ENCODE data around the gene MEDAG. TPM values are rescaled to one million over a fixed set of nuclear protein-coding genes. Genes with fewer than 3 reads are reported as not detected.

The MEDAG gene
- total RNA-seq, 2 experiments from 2014 or later = not detected

GRCh38 chr13:30934803-30935202 lies 28.7 kb downstream of the MEDAG start:
- ChIA-PET CTCF (no interaction called here), POLR2A (no interaction called here)
- no peak overlapping the region for H3K27ac Mint-ChIP-seq
- peaks cover 29% of the 10 kb centered on the region for H3K27me3 Mint-ChIP-seq (ENCODE audit: low read depth)
- no peaks in the 10 kb centered on the region for H3K4me1 Mint-ChIP-seq (ENCODE audit: low read depth)
- no peaks in the 10 kb centered on the region for H3K9me3 Mint-ChIP-seq (ENCODE audit: insufficient read depth)
- H3K4me3 Mint-ChIP-seq = no peak overlapping the region
- ATAC-seq (no peak), DNase-seq (no peak)
- no peaks in the 10 kb centered on the region for H3K36me3 Mint-ChIP-seq (ENCODE audit: low read depth)

GRCh38 chr13:30936971-30937370 lies 30.9 kb downstream of the MEDAG start:
- Mint-ChIP-seq H3K36me3 (ENCODE audit: low read depth) (no peaks in the 10 kb centered on the region), H3K27ac (no peak overlapping the region), H3K27me3 (ENCODE audit: low read depth) (peaks cover 15% of the 10 kb centered on the region), H3K4me3 (no peak overlapping the region), H3K9me3 (ENCODE audit: insufficient read depth) (no peaks in the 10 kb centered on the region), H3K4me1 (ENCODE audit: low read depth) (no peaks in the 10 kb centered on the region)
- ATAC-seq (no peak), DNase-seq (no peak)
- ChIA-PET POLR2A (no interaction called here), CTCF (no interaction called here)

GRCh38 chr13:30943881-30944280 lies 37.8 kb downstream of the MEDAG start:
- no peaks in the 10 kb centered on the region for H3K9me3 Mint-ChIP-seq (ENCODE audit: insufficient read depth)
- H3K27ac Mint-ChIP-seq = no peak overlapping the region
- H3K4me3 Mint-ChIP-seq = no peak overlapping the region
- CTCF ChIA-PET = no interaction called here
- ATAC-seq = no peak
- DNase-seq = no peak
- POLR2A ChIA-PET = no interaction called here
- no peaks in the 10 kb centered on the region for H3K36me3 Mint-ChIP-seq (ENCODE audit: low read depth)
- H3K27me3 Mint-ChIP-seq (ENCODE audit: low read depth) = peaks cover 35% of the 10 kb centered on the region
- no peaks in the 10 kb centered on the region for H3K4me1 Mint-ChIP-seq (ENCODE audit: low read depth)

GRCh38 chr13:30957258-30957943 lies 51.3 kb downstream of the MEDAG start:
- CTCF ChIA-PET = no interaction called here

GRCh38 chr13:30959678-30960077 lies 53.6 kb downstream of the MEDAG start:
- Mint-ChIP-seq H3K9me3 (ENCODE audit: insufficient read depth) (no peaks in the 10 kb centered on the region), H3K27ac (no peak overlapping the region), H3K4me1 (ENCODE audit: low read depth) (no peaks in the 10 kb centered on the region), H3K27me3 (ENCODE audit: low read depth) (peaks cover 27% of the 10 kb centered on the region), H3K4me3 (no peak overlapping the region), H3K36me3 (ENCODE audit: low read depth) (no peaks in the 10 kb centered on the region)
- POLR2A ChIA-PET = no interaction called here
- ATAC-seq (no peak), DNase-seq (no peak)
- CTCF ChIA-PET = no interaction called here

More at GRCh38 chr13:30957258-30957943, 51.3 kb downstream of the MEDAG start:
- no peak for DNase-seq
- H3K4me3 Mint-ChIP-seq = no peak overlapping the region
- H3K4me1 Mint-ChIP-seq (ENCODE audit: low read depth) = no peaks in the 10 kb centered on the region
- H3K27ac Mint-ChIP-seq = no peak overlapping the region
- H3K27me3 Mint-ChIP-seq (ENCODE audit: low read depth) = peaks cover 28% of the 10 kb centered on the region
- no peaks in the 10 kb centered on the region for H3K9me3 Mint-ChIP-seq (ENCODE audit: insufficient read depth)
- POLR2A ChIA-PET = no interaction called here
- H3K36me3 Mint-ChIP-seq (ENCODE audit: low read depth) = no peaks in the 10 kb centered on the region
- no peak for ATAC-seq

- no peaks in the 10 kb centered on the region for H3K4me1 Mint-ChIP-seq (ENCODE audit: low read depth)
- CTCF ChIA-PET = interaction anchor here (0.8 kb wide), 1 partner anchor 81 kb away, joined by 3 read pairs; no protein-coding TSS in a partner anchor
- DNase-seq (no peak), ATAC-seq (no peak)
- H3K4me3 Mint-ChIP-seq = no peak overlapping the region
- no peaks in the 10 kb centered on the region for H3K36me3 Mint-ChIP-seq (ENCODE audit: low read depth)
- no peaks in the 10 kb centered on the region for H3K9me3 Mint-ChIP-seq (ENCODE audit: insufficient read depth)
- peaks cover 35% of the 10 kb centered on the region for H3K27me3 Mint-ChIP-seq (ENCODE audit: low read depth)
- POLR2A ChIA-PET = no interaction called here
- no peak overlapping the region for H3K27ac Mint-ChIP-seq
These were observed 57.7 kb downstream of the MEDAG start for GRCh38 chr13:30963791-30964190.

- DNase-seq (no peak), ATAC-seq (no peak)
- Mint-ChIP-seq H3K4me3 (no peak overlapping the region), H3K36me3 (ENCODE audit: low read depth) (no peaks in the 10 kb centered on the region), H3K27me3 (ENCODE audit: low read depth) (peaks cover 36% of the 10 kb centered on the region), H3K9me3 (ENCODE audit: insufficient read depth) (no peaks in the 10 kb centered on the region), H3K27ac (no peak overlapping the region), H3K4me1 (ENCODE audit: low read depth) (no peaks in the 10 kb centered on the region)
- POLR2A ChIA-PET = no interaction called here
- CTCF ChIA-PET = interaction anchor here (1.4 kb wide), 1 partner anchor 14 kb away, joined by 7 read pairs; no protein-coding TSS in a partner anchor
These were observed 59.3 kb downstream of the MEDAG start for GRCh38 chr13:30965380-30965779.

GRCh38 chr13:30966101-30966500 lies 60.0 kb downstream of the MEDAG start:
- ATAC-seq (no peak), DNase-seq (no peak)
- ChIA-PET POLR2A (no interaction called here), CTCF (interaction anchor here (1.4 kb wide), 1 partner anchor 13 kb away, joined by 7 read pairs; no protein-coding TSS in a partner anchor)
- no peak overlapping the region for H3K4me3 Mint-ChIP-seq
- no peaks in the 10 kb centered on the region for H3K4me1 Mint-ChIP-seq (ENCODE audit: low read depth)
- H3K36me3 Mint-ChIP-seq (ENCODE audit: low read depth) = no peaks in the 10 kb centered on the region
- no peak overlapping the region for H3K27ac Mint-ChIP-seq
- H3K9me3 Mint-ChIP-seq (ENCODE audit: insufficient read depth) = no peaks in the 10 kb centered on the region
- peaks cover 35% of the 10 kb centered on the region for H3K27me3 Mint-ChIP-seq (ENCODE audit: low read depth)

- ChIA-PET CTCF (interaction anchor here (0.6 to 3.3 kb wide), 2 partner anchors 10 to 1128 kb away, joined by 3 to 20 read pairs; no protein-coding TSS in a partner anchor), POLR2A (no interaction called here)
- ATAC-seq (no peak), DNase-seq (no peak)
- peaks cover 40% of the 10 kb centered on the region for H3K27me3 Mint-ChIP-seq (ENCODE audit: low read depth)
- no peak overlapping the region for H3K4me3 Mint-ChIP-seq
- no peaks in the 10 kb centered on the region for H3K9me3 Mint-ChIP-seq (ENCODE audit: insufficient read depth)
- H3K4me1 Mint-ChIP-seq (ENCODE audit: low read depth) = no peaks in the 10 kb centered on the region
- H3K36me3 Mint-ChIP-seq (ENCODE audit: low read depth) = no peaks in the 10 kb centered on the region
- no peak overlapping the region for H3K27ac Mint-ChIP-seq
These were observed 62.8 kb downstream of the MEDAG start for GRCh38 chr13:30968846-30969245.

- POLR2A ChIA-PET = no interaction called here
- no peak for DNase-seq
- H3K9me3 Mint-ChIP-seq (ENCODE audit: insufficient read depth) = no peaks in the 10 kb centered on the region
- H3K27me3 Mint-ChIP-seq (ENCODE audit: low read depth) = peaks cover 39% of the 10 kb centered on the region
- H3K4me3 Mint-ChIP-seq = no peak overlapping the region
- ATAC-seq = no peak
- H3K36me3 Mint-ChIP-seq (ENCODE audit: low read depth) = no peaks in the 10 kb centered on the region
- no peaks in the 10 kb centered on the region for H3K4me1 Mint-ChIP-seq (ENCODE audit: low read depth)
- H3K27ac Mint-ChIP-seq = no peak overlapping the region
- CTCF ChIA-PET = interaction anchor here (2.2 kb wide), 1 partner anchor 73 kb away, joined by 6 read pairs; no protein-coding TSS in a partner anchor
These were observed 65.5 kb downstream of the MEDAG start for GRCh38 chr13:30971575-30971974.

GRCh38 chr13:30972888-30973377 lies 66.9 kb downstream of the MEDAG start:
- H3K27me3 Mint-ChIP-seq (ENCODE audit: low read depth) = peaks cover 41% of the 10 kb centered on the region
- H3K9me3 Mint-ChIP-seq (ENCODE audit: insufficient read depth) = no peaks in the 10 kb centered on the region
- POLR2A ChIA-PET = no interaction called here
- no peaks in the 10 kb centered on the region for H3K4me1 Mint-ChIP-seq (ENCODE audit: low read depth)
- no peak overlapping the region for H3K4me3 Mint-ChIP-seq
- no peak overlapping the region for H3K27ac Mint-ChIP-seq
- CTCF ChIA-PET = no interaction called here
- H3K36me3 Mint-ChIP-seq (ENCODE audit: low read depth) = no peaks in the 10 kb centered on the region
- ATAC-seq = no peak
- no peak for DNase-seq

GRCh38 chr13:30974350-30974749 lies 68.3 kb downstream of the MEDAG start:
- no peaks in the 10 kb centered on the region for H3K4me1 Mint-ChIP-seq (ENCODE audit: low read depth)
- H3K27me3 Mint-ChIP-seq (ENCODE audit: low read depth) = peaks cover 34% of the 10 kb centered on the region
- no peaks in the 10 kb centered on the region for H3K9me3 Mint-ChIP-seq (ENCODE audit: insufficient read depth)
- no peak overlapping the region for H3K27ac Mint-ChIP-seq
- no peaks in the 10 kb centered on the region for H3K36me3 Mint-ChIP-seq (ENCODE audit: low read depth)
- H3K4me3 Mint-ChIP-seq = no peak overlapping the region
- POLR2A ChIA-PET = no interaction called here
- CTCF ChIA-PET = interaction anchor here (1.1 kb wide), 1 partner anchor 70 kb away, joined by 3 read pairs; no protein-coding TSS in a partner anchor
- ATAC-seq (no peak), DNase-seq (no peak)
